WTC11 (cell line): ENCODE results near the gene ZBTB34.

Experiments used
- CTCF ChIP-seq: fragments of 200-600 bp; IDR thresholded peaks from 2 replicates; pipeline ENCODE4 v1.8.0; 2022; ENCODE audit warnings: antibody characterized with exemption
- TF ChIP-seq, protein P1 (sequence below): sonication (generic); formaldehyde crosslinking; IDR thresholded peaks from 2 replicates; pipeline ENCODE4 v1.8.1; 2022; ENCODE audit warnings: mild to moderate bottlenecking, missing genetic modification reagents, moderate library complexity, borderline replicate concordance

DNA sequence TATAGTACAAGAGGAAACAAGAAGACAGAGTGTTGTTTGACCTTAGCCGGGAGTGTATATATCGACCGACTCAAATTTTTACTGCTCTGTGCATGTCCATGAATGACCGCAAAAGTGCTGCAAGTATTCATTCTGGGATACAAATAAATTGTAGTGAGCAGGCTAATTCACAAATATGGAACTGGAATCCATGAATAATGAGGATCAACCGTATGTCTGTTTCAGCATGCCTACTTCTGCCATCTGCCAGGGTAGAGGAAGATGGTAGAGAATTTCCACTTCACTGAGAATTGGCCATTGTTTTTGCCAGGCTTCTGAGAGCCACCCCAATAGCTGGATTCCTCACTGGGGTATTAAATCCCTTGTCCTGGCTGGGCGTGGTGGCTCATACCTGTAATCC is 45.7 kb downstream of the ZBTB34 start:
- no peak for TF ChIP-seq CTCF
- TF ChIP-seq, protein P1, sequence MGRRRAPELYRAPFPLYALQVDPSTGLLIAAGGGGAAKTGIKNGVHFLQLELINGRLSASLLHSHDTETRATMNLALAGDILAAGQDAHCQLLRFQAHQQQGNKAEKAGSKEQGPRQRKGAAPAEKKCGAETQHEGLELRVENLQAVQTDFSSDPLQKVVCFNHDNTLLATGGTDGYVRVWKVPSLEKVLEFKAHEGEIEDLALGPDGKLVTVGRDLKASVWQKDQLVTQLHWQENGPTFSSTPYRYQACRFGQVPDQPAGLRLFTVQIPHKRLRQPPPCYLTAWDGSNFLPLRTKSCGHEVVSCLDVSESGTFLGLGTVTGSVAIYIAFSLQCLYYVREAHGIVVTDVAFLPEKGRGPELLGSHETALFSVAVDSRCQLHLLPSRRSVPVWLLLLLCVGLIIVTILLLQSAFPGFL (CRISPR knock-in tag), result no peak
